Renal cortex interstitium (tissue), 11 donors: Measurements from ENCODE around the gene APBB3. TPM values are rescaled to one million over a fixed set of nuclear protein-coding genes. Genes with fewer than 3 reads are reported as not detected.
"Not testable (repeated sequence)": the region's sequence is repeated elsewhere in the genome, so short reads cannot be mapped to it uniquely, and the experiment has no call there.

Experiments
- DNase-seq, 11 donors: peaks; one replicate each; pipeline ENCODE4 v3.0.0-alpha.2; 2013; ENCODE audit warnings: low read depth in 9 of 11, low spot score in 4 of 11; ENCODE audit errors: extremely low read depth in 1 of 11
- polyA plus RNA-seq, 3 donors: library from polyadenylated mRNA; unstranded; fragments of 120-200 nt; gene quantifications; one replicate each; pipeline ENCODE4 v1.2.1, GENCODE V29; 2013; ENCODE audit not compliant: insufficient read length in 3 of 3

The APBB3 gene
- polyA plus RNA-seq, 3 donors = 37.9 to 63.1 (median 38.0) TPM

GRCh38 chr5:140588311-140589070 lies 24.1 kb upstream of the APBB3 start:
- no peak for DNase-seq

- no peak for DNase-seq
These were observed 23.1 kb upstream of the APBB3 start for GRCh38 chr5:140587495-140587894.

- not testable (repeated sequence) for DNase-seq
These were observed 14.9 kb upstream of the APBB3 start for GRCh38 chr5:140579188-140579747.

DNA sequence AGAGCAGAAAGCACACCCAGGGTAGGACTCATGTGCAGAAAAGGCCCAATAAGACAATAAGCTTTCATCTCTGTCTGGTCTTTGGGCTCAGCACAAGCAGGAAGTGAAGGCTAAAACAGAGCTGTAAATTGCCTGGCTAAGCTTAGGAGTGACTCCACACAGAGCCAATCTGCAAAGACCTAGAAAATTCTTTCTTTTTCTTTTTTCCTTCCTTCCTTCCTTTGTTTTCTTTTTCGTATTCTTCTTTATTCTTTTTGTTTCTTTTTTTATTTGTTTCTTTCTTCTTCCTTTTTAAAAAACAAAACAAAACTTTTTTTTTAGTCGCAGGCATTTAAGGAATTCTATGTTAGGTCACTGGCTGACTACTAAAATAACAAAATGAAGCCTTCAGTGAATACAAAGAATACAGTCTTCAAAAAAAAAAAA lies 12.4 kb upstream of the APBB3 start:
- no peak for DNase-seq

DNA sequence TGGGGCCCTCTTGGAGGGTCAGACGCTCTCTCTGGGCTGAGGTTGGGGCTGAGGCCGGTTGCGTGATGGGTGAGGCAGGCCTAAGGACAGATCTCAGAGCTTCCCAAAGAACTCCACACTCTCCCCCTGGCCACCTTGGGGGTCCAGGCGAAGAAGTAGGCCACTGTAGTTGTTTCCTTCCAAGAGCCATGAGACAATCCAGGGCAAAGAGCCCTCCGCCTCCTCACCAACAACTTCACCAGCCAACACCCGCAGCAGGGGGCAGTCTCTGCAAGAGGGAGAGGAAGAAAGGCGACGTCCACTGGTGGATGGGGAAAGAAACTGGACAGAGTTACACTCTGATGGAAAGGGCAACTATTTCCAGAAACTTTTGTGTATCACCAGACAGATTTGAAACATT lies 10.9 kb upstream of the APBB3 start:
- no peak for DNase-seq

- DNase-seq = no peak
These were observed 9.8 kb upstream of the APBB3 start for GRCh38 chr5:140574165-140574564.

GRCh38 chr5:140573683-140574082 lies 9.3 kb upstream of the APBB3 start:
- DNase-seq = no peak

GRCh38 chr5:140571105-140571504 lies 6.7 kb upstream of the APBB3 start:
- no peak for DNase-seq

DNA sequence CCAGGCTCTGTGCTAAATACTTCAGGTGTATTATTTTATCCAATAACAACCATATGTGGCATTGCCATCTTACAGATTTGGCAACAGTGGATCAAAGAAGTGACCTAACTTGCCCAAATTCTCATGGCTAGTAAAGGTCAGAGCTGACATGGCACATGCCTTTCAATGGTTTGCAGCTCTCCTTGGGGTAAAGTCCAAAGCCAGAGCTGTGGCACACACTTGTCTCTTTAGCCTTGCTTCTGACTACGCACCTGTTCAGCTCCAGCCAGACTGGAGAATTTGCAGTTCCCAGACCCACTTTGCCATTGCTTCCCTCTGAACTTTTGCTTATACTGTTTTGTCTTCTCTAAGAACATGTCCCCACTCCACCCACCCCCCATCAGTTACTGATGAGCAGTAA lies 6.1 kb upstream of the APBB3 start:
- no peak for DNase-seq

- DNase-seq = no peak
These were observed 5.7 kb upstream of the APBB3 start for GRCh38 chr5:140570058-140570457.

GRCh38 chr5:140569197-140569596 lies 4.8 kb upstream of the APBB3 start:
- no peak for DNase-seq

- no peak for DNase-seq
These were observed 4.2 kb upstream of the APBB3 start for GRCh38 chr5:140568443-140569063.

- DNase-seq = no peak
These were observed 3.5 kb upstream of the APBB3 start for GRCh38 chr5:140567871-140568270.

DNA sequence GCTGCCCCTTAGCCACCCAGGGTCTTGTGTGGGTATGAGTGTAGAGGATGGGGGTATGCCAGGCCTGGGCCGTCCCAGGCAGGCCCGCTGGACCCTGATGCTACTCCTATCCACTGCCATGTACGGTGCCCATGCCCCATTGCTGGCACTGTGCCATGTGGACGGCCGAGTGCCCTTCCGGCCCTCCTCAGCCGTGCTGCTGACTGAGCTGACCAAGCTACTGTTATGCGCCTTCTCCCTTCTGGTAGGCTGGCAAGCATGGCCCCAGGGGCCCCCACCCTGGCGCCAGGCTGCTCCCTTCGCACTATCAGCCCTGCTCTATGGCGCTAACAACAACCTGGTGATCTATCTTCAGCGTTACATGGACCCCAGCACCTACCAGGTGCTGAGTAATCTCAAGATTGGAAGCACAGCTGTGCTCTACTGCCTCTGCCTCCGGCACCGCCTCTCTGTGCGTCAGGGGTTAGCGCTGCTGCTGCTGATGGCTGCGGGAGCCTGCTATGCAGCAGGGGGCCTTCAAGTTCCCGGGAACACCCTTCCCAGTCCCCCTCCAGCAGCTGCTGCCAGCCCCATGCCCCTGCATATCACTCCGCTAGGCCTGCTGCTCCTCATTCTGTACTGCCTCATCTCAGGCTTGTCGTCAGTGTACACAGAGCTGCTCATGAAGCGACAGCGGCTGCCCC lies 2.9 kb upstream of the APBB3 start:
- no peak for DNase-seq

DNA sequence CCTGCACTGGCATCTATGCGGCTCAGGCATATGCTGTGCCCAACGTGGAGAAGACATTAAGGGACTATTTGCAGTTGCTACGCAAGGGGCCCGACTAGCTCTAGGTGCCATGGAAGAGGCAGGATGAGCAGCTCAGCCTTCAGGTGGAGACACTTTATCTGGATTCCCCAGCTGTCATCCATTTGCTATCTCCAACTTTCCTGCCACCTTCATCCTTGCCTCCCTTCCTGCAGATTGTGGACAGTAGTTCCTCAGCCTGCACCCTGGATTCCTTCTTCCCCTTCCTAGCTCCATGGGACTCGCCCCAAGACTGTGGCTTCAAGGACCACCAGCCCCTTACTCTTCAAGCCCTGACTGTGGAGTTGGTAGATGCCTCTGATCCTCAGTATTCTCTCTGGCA lies 2.3 kb upstream of the APBB3 start:
- no peak for DNase-seq

DNA sequence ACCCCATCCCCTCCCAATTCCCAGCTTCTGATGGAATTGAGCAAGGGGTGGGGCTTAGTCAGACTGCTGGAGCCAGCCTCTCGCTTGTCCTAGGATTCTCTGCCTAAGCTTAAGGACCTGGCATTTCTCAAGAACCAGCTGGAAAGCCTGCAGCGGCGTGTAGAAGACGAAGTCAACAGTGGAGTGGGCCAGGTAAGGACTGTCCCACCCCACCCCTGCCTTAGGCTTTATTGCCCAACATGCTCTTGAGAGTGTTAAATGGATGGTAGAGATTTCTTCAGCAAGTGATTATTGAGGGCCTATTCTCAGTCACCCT lies 1.3 kb upstream of the APBB3 start:
- DNase-seq = no peak

- DNase-seq = no peak
These were observed 804 bp upstream of the APBB3 start for GRCh38 chr5:140565024-140565779.

GRCh38 chr5:140563596-140563995 lies 802 bp downstream of the APBB3 start:
- no peak for DNase-seq

DNA sequence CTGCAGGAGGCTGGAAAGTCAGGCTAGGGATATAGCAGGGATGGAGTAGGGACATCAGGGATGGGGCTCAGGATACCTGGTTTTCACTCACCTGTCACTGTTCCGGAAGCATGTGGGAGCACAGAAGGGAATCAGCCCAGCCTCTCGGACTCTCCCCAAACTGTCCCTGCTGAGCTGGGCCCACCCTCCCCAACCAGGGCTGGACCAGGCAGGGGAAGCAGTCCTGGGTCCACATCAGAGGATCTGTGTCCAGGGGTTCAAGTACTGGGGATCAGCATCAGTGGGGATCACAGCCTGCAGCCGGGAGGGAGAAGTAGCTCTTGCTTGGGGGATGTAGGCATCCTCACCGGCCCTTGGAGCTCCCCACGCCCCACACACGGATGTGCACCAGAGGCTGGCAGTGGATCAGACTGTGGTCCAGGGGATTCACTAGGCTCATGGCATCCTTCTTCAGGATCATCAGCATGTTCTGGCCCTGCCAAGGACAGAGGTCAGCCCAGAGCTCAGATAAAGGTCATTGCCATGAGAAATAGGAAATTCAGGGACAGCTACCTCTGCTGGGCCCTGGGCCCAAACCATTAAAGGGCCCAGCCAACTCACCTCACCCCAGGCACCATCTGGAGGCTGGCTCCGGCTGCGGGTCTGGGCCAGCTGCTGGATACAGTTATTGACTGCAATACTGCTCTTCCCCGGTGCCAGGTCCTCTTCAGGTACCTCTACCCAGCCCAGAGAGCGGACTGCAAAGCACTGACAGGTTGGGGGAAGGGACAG lies 2.5 kb downstream of the APBB3 start:
- DNase-seq = no peak
